ENCODE results near the gene SLC25A25.
"Not testable (repeated sequence)": the region's sequence is repeated elsewhere in the genome, so short reads cannot be mapped to it uniquely, and the experiment has no call there.

The SLC25A25 gene

DNA sequence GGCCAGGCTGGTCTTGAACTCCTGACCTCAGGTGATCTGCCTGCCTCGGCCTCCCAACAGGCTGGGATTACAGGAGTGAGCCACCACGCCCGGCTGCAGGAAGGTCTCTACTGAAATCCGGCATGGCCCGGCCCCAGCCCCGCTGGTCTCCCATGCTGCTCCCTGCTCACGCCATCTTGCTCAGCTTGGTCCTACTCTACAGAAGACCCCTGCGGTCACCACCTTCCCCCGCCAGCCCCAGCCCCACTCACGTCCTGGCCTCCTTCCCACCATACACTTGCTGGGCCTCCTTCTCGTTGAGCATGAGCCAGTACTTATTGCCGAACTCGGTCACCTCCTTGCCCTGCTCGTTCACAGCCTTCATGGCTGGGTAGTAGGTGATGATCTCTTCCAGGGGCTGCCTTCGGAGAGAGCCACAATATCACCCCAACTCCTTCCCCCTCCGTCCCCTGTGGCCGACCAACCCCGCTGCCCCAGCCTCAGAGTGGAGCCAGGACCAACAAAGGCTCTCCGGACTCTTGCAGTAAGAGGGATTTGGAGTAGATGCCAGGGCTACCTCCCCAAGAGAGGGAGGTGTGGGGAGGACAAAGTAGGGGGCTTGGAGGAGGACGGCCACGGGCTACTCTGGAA, 55.5 kb downstream of the SLC25A25 start:
- DNase-seq: no peak

- no peak for DNase-seq
These were observed 56.4 kb downstream of the SLC25A25 start for GRCh38 chr9:128124451-128124850.

- peak in 24 of 56 donors; percentile 9 to 65 (median 32) for DNase-seq
These were observed 57.0 kb downstream of the SLC25A25 start for GRCh38 chr9:128124873-128125579.

GRCh38 chr9:128125580-128126354, 57.7 kb downstream of the SLC25A25 start:
- DNase-seq: no peak

DNA sequence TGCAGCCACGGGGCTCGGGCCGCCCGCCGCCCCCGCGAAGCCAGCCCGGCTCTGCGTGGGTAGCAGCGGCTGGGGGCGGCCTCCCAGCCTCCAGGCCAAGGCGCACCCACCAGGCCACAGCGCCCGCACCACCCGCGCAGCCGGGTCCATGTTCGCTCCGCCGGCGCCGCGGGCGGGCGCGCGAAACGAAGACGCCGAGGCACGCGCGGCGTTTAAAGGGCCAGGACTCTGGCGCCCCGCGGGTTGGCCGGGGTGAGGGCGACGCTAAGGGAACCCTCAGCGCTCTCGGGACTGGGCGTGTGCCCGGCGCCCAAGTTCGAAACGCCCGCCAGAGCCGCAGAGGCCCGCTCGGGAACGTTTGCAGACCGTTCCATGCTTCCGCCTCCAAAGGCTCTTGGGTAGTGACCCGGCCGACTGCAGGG, 59.5 kb downstream of the SLC25A25 start, which contains the start of gene PTGES2:
TSS of gene PTGES2 (minus strand) at position 162 of the 422 bp plus-strand sequence. CDS start at position 150, 12 bp downstream.
- DNase-seq: peak in 52 of 56 donors; percentile 15 to 88 (median 74)

DNA sequence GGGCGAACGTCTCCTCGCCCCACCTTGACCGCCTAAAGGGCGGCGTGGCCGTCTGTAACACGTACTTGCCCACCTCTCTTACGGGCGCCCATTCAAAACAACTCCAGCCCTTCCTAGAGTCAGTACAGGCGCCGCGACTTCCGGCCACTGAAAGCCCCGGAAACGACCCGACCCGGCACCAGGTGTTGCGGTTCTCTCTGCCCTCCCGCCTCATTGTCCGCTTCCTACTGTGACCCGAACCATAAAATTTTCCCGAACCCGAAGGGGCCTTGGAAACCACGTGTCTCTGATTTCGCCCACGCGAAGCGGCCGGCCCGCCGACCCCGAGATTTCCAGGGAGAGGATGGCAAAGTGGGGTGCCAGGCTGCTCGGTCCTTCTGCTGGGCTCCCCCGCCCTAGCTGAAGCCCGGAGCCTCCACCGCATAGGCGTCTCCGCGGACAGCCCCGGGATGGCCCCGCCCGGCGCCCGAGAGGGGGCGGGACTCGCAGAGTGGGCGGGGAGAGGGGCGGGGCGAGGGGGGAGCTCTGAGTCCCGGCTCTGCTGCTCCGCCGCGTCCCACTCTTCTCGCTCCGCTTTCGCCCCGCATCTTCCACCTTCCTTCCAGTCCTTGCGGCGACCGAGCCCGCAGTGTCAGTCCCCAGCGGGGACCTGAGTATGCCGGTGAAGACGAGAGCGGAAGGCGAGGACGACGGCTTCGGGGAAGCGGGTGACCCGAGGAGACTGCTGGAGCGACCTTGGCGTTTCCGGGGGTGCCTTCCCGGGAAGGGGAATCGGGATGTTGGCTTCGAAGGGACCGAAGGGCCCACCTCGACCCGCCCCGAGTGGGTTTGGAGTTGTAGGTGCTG, 60.2 kb downstream of the SLC25A25 start:
- peak in 55 of 56 donors; percentile 55 to 97 (median 86) for DNase-seq

DNA sequence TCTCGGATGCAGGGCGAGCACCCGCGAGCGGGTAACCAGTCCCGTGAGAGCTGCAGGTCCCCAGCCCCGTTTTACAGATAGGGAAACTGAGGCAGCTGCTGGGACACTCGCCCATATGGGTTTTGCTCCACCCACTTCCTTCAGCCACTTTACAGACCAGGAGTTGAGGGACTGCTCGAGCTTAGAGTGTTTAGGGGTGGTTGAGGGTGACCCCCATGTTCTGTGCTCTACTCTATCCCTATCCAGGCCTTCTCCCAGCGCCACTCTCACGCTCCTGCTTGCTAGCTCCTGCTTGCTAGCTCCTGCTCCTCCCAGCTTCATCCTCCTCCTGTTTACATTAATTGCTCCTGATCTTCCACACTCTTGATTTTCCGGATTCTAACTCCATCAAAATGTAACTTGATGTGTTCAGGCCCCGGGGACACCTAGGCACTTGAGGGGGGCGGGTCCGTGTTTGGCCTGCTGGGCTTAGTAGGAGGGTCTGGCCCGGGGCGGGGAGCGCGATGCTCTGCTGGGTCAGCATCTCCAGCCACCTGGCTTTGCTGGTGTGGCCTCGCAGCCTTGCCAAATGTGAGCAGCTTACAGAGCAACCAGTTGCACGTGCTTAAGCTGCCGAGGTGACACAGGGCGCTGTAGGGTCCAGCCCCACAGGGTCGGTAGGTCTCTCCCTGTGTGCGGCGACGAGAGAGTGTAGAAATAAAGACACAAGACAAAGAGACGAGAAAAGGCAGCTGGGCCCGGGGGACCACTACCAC, 61.0 kb downstream of the SLC25A25 start:
- no peak for DNase-seq

DNA sequence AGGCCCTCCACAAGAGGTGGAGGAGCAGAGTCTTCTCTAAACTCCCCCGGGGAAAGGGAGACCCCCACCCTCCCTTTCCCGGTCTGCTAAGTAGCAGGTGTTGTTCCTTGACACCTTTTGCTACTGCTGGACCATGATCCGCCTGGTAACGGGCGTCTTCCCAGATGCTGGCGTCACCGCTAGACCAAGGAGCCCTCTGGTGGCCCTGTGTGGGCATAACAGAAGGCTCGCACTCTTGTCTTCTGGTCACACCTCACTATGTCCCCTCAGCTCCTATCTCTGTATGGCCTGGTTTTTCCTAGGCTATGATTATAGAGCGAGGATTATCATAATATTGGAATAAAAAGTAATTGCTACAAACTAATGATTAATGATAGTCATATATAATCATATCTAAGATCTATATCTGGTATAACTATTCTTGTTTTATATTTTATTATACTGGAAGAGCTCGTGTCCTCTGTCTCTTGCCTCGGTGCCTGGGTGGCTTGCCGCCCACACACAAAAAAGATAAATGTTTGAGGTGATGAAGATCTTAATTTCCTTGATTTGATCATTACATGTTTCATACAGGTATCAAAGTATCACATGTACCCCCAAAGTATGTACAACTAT, 62.1 kb downstream of the SLC25A25 start:
- peak in 6 of 56 donors; percentile 40 to 72 (median 52) for DNase-seq

DNA sequence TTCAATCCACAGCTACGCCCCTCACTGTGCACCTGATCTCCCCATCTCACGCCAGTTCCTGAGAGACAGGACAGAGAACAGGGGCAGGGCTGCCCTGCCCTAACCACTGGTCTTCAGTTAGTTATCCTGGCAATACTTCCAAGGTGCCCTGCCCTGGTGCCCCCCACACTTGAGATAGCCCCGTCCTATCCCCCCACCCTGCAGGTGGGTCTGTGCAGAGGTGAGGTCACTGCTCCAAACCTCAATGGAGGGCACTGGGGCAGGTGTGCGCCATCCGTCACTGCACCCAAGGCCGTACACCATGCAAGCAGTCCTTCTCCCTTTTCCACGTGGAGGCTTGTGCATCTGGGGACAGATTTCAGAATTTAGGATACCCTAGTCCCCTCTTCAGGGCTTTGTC, 62.6 kb downstream of the SLC25A25 start:
- DNase-seq: not testable (repeated sequence)

- DNase-seq: not testable (repeated sequence)
These were observed 63.3 kb downstream of the SLC25A25 start for GRCh38 chr9:128131346-128131745.

- DNase-seq: peak in 2 of 56 donors; percentile 19 to 42
These were observed 64.1 kb downstream of the SLC25A25 start for GRCh38 chr9:128132139-128132538.

DNA sequence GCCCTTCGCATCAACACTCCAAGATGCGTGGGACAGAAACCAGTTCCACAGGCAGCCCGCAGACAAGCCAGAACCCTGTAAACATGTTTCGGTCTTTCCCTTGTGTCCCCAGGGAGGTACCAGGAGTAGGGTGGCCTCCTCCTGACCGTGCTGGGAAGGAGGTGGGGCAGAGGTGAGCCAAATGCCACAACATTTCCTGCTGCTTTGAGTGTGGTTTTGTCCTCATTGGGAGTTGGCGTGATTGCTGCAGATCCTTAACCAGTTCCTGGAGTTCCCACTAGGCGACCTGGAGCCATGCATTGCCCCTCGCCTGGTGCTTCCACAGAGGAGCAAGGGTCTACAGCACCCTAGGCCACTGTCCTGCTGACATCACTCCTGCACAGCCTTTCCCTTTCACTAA, 67.5 kb downstream of the SLC25A25 start:
- DNase-seq: not testable (repeated sequence)

DNA sequence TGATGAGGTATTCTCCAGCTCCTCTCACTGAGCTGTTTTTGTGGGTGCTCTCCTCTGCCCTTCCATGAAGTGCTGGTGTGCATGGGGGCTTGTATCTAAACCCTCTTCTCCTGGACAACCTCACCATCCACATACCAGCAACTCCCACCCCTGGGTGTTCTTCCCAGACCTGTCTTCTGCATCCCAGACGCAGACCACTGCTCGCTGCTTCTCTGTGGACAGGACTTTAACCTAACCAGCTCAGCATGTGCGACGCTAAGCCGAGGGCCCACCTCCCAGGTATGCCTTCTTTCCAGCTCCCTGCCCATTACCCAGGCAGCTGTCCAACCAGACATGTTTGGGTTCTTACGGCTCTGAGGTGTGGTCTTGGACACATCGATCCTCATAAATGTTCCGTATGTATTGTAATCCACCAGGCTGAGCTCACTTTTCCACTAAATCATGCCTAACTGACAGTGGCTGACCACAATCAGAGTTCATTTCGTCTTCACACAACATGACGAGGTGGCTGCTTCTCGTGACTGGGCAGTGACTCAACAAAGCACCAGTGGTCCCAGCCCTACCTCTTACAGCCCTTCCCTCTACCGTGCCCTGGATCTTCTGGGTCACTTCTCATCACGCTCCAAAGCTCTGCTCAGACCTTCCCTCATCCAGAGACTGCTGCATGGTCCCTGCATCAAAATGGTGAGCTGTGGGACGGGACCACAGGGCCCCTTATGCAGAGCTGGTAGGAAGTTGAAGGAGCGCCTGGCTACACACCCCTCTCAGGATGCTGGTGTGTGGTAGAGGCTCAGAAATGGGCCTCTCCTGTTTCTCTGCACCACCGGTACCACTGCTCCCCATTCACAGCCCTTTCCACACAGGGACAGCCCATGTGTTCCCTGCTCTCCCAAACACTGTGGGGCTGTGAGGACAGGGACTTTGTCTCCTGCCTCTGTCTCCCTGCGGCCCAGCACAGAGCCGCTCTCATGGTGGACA, 69.1 kb downstream of the SLC25A25 start:
- DNase-seq: no peak

DNA sequence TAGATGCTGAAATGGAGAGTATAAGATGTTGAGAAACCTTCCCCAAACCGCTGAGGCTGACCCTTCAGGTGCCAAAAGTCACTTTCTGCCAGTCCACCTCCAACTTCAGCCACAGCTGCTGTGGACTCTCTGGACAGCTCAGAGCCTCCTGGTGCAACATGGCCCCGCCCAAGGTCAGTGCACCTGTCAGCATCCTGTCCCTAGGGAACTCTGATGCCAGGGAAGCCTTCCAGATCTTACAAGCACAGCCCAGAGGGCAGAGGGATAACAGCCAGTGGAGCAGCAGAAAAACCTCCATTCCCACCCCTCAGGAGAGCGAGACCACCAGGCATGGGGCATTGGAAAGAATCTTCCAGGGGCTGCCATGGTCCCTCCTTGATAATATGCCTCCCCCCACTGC, 70.0 kb downstream of the SLC25A25 start:
- DNase-seq: no peak

DNA sequence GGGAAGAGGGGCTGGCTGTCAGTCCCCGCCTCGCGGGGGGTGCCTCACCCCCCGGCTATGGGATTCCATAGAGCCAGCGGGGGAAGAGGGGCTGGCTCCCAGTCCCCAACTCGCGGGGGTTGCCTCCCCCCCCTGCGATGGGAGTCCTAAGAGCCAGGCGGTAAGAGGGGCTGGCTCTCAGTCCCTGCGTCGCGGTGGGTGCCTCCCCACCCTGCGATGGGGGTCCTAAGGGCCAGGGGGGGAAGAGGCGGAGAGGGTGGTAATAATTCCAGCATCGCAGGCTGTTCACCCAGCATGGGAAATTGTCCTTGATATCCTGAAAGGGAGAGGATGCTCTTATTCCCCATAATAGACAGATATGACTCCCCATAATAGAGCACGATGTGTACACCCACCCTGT, 71.6 kb downstream of the SLC25A25 start:
- DNase-seq: no peak

DNA sequence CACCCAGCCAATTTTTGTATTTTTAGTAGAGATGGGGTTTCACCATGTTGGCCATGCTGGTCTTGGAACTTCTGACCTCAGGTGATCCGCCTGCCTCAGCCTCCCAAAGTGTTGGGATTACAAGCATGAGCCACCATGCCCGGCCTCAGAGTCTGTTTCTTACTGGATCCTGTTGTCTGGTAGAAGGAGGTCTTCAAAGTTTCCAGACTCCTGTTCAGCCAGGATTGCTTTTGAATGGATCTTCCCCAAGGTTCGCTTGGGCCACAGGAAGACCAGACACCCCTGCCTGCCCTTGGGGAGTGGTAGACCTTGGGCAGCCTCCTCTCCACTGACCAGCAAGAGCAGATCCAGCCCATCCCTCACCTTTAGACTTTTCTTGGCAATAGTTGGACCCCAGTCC, 73.6 kb downstream of the SLC25A25 start:
- no peak for DNase-seq

DNA sequence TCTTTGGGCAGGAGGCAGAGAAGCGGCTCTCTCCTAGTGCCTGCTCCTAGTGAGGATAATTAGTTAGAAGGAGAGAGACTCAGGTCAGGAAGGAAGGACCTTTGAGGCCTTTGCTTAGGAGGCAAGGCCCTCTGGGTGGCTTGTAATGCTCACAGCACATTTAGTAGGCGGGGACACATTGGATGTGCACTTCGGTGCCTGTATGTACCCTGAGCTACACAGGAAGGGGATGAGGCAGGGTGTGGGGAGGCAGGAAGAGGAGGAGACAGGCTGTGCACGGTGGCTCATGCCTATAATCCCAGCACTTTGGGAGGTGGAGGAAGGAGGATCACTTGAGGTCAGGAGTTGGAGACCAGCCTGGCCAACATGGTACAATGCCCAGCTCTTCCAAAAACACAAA, 74.0 kb downstream of the SLC25A25 start:
- no peak for DNase-seq

DNA sequence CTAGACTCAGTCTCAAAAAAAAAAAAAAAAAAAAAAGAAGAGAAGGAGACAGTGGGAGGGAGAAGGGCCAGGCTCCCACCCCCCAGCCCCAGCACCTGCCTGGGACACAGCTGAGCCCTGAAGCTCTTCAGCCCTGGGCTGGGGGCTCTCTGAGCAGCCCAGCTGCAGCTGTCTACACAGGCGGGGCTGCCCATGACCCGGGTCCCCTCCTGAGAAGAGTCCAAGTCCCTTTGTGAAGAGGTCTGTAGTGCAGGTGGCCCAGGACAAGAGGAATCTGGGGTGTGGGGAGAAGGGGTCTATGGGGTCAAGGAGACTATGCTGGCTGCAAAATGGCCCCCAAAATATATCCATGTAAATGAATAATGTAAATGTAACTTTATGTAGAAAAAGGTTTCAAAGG, 74.6 kb downstream of the SLC25A25 start:
- no peak for DNase-seq
